ENCODE data around the gene PRSS57.
A peak's percentile ranks its signal among the peaks of the same experiment; 100 is the strongest.
"Not testable (repeated sequence)": the region's sequence is repeated elsewhere in the genome, so short reads cannot be mapped to it uniquely, and the experiment has no call there.

The PRSS57 gene

GRCh38 chr19:723247-723646 lies 28.0 kb upstream of the PRSS57 start:
- no peak for DNase-seq (ENCODE audit: low spot score)

- peak; percentile 56 for DNase-seq (ENCODE audit: low spot score)
Measured at GRCh38 chr19:722553-723101, 27.4 kb upstream of the PRSS57 start.

- DNase-seq (ENCODE audit: low spot score) = no peak
Measured at GRCh38 chr19:720345-721160, 25.3 kb upstream of the PRSS57 start.

- DNase-seq (ENCODE audit: low spot score) = no peak
Measured at GRCh38 chr19:719636-720344, 24.5 kb upstream of the PRSS57 start.

GRCh38 chr19:718991-719512 lies 23.8 kb upstream of the PRSS57 start:
- no peak for DNase-seq (ENCODE audit: low spot score)

- no peak for DNase-seq (ENCODE audit: low spot score)
Measured at GRCh38 chr19:718251-718951, 23.1 kb upstream of the PRSS57 start.

- DNase-seq (ENCODE audit: low spot score) = no peak
Measured at GRCh38 chr19:715347-715746, 20.1 kb upstream of the PRSS57 start.

- DNase-seq (ENCODE audit: low spot score) = no peak
Measured at GRCh38 chr19:711254-711653, 16.0 kb upstream of the PRSS57 start.

GRCh38 chr19:710767-711166 lies 15.5 kb upstream of the PRSS57 start:
- no peak for DNase-seq (ENCODE audit: low spot score)

GRCh38 chr19:709965-710571 lies 14.8 kb upstream of the PRSS57 start:
- no peak for DNase-seq (ENCODE audit: low spot score)

GRCh38 chr19:709196-709964 lies 14.1 kb upstream of the PRSS57 start:
- DNase-seq (ENCODE audit: low spot score) = no peak

GRCh38 chr19:708154-709143 lies 13.2 kb upstream of the PRSS57 start, which contains the start of gene PALM:
PALM (plus strand) TSS chr19:708935; CDS start chr19:709147, 212 bp downstream.
- no peak for DNase-seq (ENCODE audit: low spot score)

GRCh38 chr19:704447-704741 lies 9.1 kb upstream of the PRSS57 start:
- DNase-seq (ENCODE audit: low spot score) = no peak

- DNase-seq (ENCODE audit: low spot score) = peak; percentile 55
Measured at GRCh38 chr19:703651-704446, 8.6 kb upstream of the PRSS57 start.

GRCh38 chr19:703329-703650 lies 8.0 kb upstream of the PRSS57 start:
- DNase-seq (ENCODE audit: low spot score) = no peak

- not testable (repeated sequence) for DNase-seq (ENCODE audit: low spot score)
Measured at GRCh38 chr19:702847-703246, 7.6 kb upstream of the PRSS57 start.

- not testable (repeated sequence) for DNase-seq (ENCODE audit: low spot score)
Measured at GRCh38 chr19:699885-700284, 4.6 kb upstream of the PRSS57 start.

- not testable (repeated sequence) for DNase-seq (ENCODE audit: low spot score)
Measured at GRCh38 chr19:698529-698928, 3.3 kb upstream of the PRSS57 start.
